Panc1 (cell line): ENCODE measurements around the gene PTPN2. TPM values are rescaled to one million over a fixed set of nuclear protein-coding genes. Genes with fewer than 3 reads are reported as not detected.

Experiments used
- ATAC-seq: fragments of 200-7000 bp; cut with Tn5 transposase; 2 replicates; pipeline ENCODE4 v1.9.1; 2020; ENCODE audit warnings: mild to moderate bottlenecking, moderate library complexity
- BruUV-seq: library from RNA; stranded (reverse); fragments of 400-500 nt; replicated peaks from 2 replicates; lab custom pipeline; 2021; lab: Mats Ljungman, UMichigan
- CTCF ChIA-PET: fragments of 300-600 bp; sonication (Branson Sonifier 250); formaldehyde crosslinking; loops from one replicate; lab custom pipeline; 2022; ENCODE audit warnings: antibody characterized with exemption; lab: Charles Lee
- POLR2A ChIA-PET: fragments of 300-600 bp; sonication (Branson Sonifier 250); formaldehyde crosslinking; loops from one replicate; lab custom pipeline; 2022; ENCODE audit warnings: antibody characterized with exemption; lab: Charles Lee
- DNase-seq: peaks from one replicate; pipeline ENCODE4 v3.0.0-alpha.2; 2010; ENCODE audit warnings: low read depth, low spot score
- H3K27ac ChIP-seq: 2 replicates; pipeline ENCODE4 v1.5.1; 2011; ENCODE audit warnings: mild to moderate bottlenecking, low read length, inconsistent platforms
- H3K27me3 ChIP-seq: fragments of 200-500 bp; sonication (Bioruptor generic); 2 replicates; pipeline ENCODE4 v1.6.0; 2014; ENCODE audit warnings: low read length, inconsistent platforms; ENCODE audit not compliant: control insufficient read depth, insufficient read depth
- H3K36me3 ChIP-seq: fragments of 200-500 bp; sonication (Bioruptor generic); 2 replicates; pipeline ENCODE4 v1.5.1; 2014; ENCODE audit warnings: inconsistent platforms, mild to moderate bottlenecking, low read length, moderate library complexity; ENCODE audit not compliant: control insufficient read depth, insufficient read depth
- H3K4me1 ChIP-seq: 2 replicates; pipeline ENCODE4 v1.5.1; 2011; ENCODE audit warnings: inconsistent platforms, mild to moderate bottlenecking, low read length, moderate library complexity; ENCODE audit not compliant: control insufficient read depth, insufficient read depth
- H3K4me3 ChIP-seq, 2 experiments: 2 replicates each; pipeline ENCODE4 v1.5.1; 2011 to 2012; ENCODE audit warnings: low read depth in 2 of 2, low read length in 2 of 2, mild to moderate bottlenecking in 2 of 2, inconsistent platforms in 1 of 2, moderate library complexity in 1 of 2
- H3K9me3 ChIP-seq: fragments of 200-500 bp; sonication (Bioruptor generic); 2 replicates; pipeline ENCODE4 v1.5.1; 2014; ENCODE audit warnings: low read depth, mild to moderate bottlenecking, inconsistent platforms, low read length, moderate library complexity; ENCODE audit not compliant: control insufficient read depth, insufficient read depth
- POLR2AphosphoS5 ChIP-seq: IDR thresholded peaks from 2 replicates; pipeline ENCODE4 v1.6.1; 2012; ENCODE audit warnings: mild to moderate bottlenecking, low read depth, low read length, moderate library complexity
- SIN3A ChIP-seq: IDR thresholded peaks from 2 replicates; pipeline ENCODE4 v1.6.1; 2012; ENCODE audit warnings: low read depth, mild to moderate bottlenecking, low read length, moderate library complexity, borderline replicate concordance; ENCODE audit not compliant: insufficient read depth
- TCF7L2 ChIP-seq: IDR thresholded peaks from 2 replicates; pipeline ENCODE4 v1.6.1; 2011; ENCODE audit warnings: mild to moderate bottlenecking, low read depth, low read length, inconsistent platforms
- in situ Hi-C: cut with HindIII; loops from 2 replicates; pipeline ENCODE4 v1.10.0; 2016; ENCODE audit warnings: low sequenced_read_pairs, low pct_unique_long_range_greater_than_20kb
- intact Hi-C: fragments of 100-400 bp; cut with micrococcal nuclease; formaldehyde crosslinking; loops from one replicate; pipeline ENCODE4 v1.10.0; 2022; ENCODE audit not compliant: unreplicated experiment
- total RNA-seq: library from RNA; stranded (reverse); gene quantifications from one replicate; pipeline ENCODE4 v1.2.1, GENCODE V29; 2021; ENCODE audit not compliant: unreplicated experiment
- TF ChIP-seq, protein P1 (sequence below), 2 experiments: IDR thresholded peaks; 2 replicates each; pipeline ENCODE4 v1.6.1; 2011 to 2012; ENCODE audit warnings: low read depth in 2 of 2, control low read depth in 1 of 2, low read length in 1 of 2, mild to moderate bottlenecking in 1 of 2, moderate library complexity in 1 of 2; ENCODE audit not compliant: insufficient read depth in 1 of 2
- TF ChIP-seq, protein P2 (sequence below): fragments of 450-650 bp; IDR thresholded peaks from 2 replicates; pipeline ENCODE4 v1.5.1; 2017; ENCODE audit warnings: mild to moderate bottlenecking

The PTPN2 gene
- total RNA-seq, 1 experiment from 2014 or later: 34.8 TPM

DNA sequence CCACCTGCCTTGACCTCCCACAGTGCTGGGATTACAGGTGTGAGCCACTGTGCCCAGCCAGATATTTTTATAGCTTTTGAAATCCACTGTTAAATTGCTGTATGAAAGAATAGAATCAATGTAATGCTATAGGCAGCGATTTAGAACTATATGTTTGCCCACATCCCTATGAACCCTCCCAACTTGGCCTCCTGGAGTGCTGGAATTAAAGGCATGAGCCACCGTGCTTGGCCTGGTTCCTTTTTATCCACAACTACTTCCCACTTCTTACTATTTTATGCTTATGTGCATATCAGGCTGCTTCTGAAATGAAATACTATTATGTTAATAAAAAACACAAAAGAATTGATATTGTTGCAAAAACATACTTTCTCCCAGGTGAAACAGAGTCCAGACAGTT, 11.6 kb upstream of the PTPN2 start:
- Histone ChIP-seq H3K36me3 (no peaks in the 10 kb centered on the region), H3K27me3 (no peaks in the 10 kb centered on the region), H3K9me3 (no peaks in the 10 kb centered on the region), H3K4me1 (no peaks in the 10 kb centered on the region), H3K4me3 (no peak overlapping the region), H3K27ac (no peak overlapping the region)
- ChIA-PET CTCF (interaction anchor here (0.9 kb wide), 1 partner anchor 169 kb away, joined by 7 read pairs; no protein-coding TSS in a partner anchor), POLR2A (no interaction called here)
- TF ChIP-seq, protein P1, sequence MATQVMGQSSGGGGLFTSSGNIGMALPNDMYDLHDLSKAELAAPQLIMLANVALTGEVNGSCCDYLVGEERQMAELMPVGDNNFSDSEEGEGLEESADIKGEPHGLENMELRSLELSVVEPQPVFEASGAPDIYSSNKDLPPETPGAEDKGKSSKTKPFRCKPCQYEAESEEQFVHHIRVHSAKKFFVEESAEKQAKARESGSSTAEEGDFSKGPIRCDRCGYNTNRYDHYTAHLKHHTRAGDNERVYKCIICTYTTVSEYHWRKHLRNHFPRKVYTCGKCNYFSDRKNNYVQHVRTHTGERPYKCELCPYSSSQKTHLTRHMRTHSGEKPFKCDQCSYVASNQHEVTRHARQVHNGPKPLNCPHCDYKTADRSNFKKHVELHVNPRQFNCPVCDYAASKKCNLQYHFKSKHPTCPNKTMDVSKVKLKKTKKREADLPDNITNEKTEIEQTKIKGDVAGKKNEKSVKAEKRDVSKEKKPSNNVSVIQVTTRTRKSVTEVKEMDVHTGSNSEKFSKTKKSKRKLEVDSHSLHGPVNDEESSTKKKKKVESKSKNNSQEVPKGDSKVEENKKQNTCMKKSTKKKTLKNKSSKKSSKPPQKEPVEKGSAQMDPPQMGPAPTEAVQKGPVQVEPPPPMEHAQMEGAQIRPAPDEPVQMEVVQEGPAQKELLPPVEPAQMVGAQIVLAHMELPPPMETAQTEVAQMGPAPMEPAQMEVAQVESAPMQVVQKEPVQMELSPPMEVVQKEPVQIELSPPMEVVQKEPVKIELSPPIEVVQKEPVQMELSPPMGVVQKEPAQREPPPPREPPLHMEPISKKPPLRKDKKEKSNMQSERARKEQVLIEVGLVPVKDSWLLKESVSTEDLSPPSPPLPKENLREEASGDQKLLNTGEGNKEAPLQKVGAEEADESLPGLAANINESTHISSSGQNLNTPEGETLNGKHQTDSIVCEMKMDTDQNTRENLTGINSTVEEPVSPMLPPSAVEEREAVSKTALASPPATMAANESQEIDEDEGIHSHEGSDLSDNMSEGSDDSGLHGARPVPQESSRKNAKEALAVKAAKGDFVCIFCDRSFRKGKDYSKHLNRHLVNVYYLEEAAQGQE (IDR thresholded peaks at IDR 0.05; ENCODE audit: insufficient read depth in 1 of 2, low read depth in 2 of 2, low read length in 1 of 2): no peak
- no peak for TF ChIP-seq TCF7L2
- TF ChIP-seq POLR2AphosphoS5: no peak
- TF ChIP-seq SIN3A: no peak
- TF ChIP-seq, protein P2, sequence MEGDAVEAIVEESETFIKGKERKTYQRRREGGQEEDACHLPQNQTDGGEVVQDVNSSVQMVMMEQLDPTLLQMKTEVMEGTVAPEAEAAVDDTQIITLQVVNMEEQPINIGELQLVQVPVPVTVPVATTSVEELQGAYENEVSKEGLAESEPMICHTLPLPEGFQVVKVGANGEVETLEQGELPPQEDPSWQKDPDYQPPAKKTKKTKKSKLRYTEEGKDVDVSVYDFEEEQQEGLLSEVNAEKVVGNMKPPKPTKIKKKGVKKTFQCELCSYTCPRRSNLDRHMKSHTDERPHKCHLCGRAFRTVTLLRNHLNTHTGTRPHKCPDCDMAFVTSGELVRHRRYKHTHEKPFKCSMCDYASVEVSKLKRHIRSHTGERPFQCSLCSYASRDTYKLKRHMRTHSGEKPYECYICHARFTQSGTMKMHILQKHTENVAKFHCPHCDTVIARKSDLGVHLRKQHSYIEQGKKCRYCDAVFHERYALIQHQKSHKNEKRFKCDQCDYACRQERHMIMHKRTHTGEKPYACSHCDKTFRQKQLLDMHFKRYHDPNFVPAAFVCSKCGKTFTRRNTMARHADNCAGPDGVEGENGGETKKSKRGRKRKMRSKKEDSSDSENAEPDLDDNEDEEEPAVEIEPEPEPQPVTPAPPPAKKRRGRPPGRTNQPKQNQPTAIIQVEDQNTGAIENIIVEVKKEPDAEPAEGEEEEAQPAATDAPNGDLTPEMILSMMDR: no peak
- DNase-seq: no peak
- no TSS peak for BruUV-seq
- in situ Hi-C loops: no loop called here
- intact Hi-C loops: no loop called here
- ATAC-seq: no peak

DNA sequence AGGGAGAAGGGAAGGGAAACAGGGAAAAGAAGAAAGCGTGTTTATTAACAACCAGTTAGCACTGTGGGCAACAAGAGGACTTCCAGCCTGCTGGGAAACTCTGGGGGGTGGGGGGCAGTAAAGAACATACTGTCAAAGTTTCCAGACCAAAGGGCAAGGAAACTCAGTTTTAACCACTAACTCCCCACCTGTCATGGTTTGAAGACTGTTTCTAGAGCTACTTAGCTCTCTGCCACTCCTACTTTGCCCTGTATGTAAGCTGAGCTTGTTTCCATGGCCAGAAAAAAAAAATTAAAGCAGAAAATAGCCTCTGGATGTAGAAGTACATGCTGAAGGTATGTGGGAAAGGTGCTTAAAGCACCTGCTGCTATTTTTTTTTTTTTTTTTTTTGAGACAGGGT, 11.0 kb upstream of the PTPN2 start:
- Histone ChIP-seq H3K4me1 (no peaks in the 10 kb centered on the region), H3K36me3 (no peaks in the 10 kb centered on the region), H3K9me3 (no peaks in the 10 kb centered on the region), H3K27ac (no peak overlapping the region), H3K4me3 (no peak overlapping the region), H3K27me3 (no peaks in the 10 kb centered on the region)
- TF ChIP-seq, protein P2: no peak
- TF ChIP-seq, protein P1 (IDR thresholded peaks at IDR 0.05; ENCODE audit: insufficient read depth in 1 of 2, low read depth in 2 of 2, low read length in 1 of 2): no peak
- TF ChIP-seq POLR2AphosphoS5 (no peak), TCF7L2 (no peak), SIN3A (no peak)
- DNase-seq (no peak), ATAC-seq (no peak)
- ChIA-PET CTCF (interaction anchor here (0.6 to 0.9 kb wide), 2 partner anchors 70 to 168 kb away, joined by 4 to 7 read pairs; no protein-coding TSS in a partner anchor), POLR2A (no interaction called here)
- no TSS peak for BruUV-seq
- in situ Hi-C loops (no loop called here), intact Hi-C loops (no loop called here)
